Endothelial cell of umbilical vein (primary cell): Measurements from ENCODE around the gene RMRP. TPM values are rescaled to one million over a fixed set of nuclear protein-coding genes. Genes with fewer than 3 reads are reported as not detected.

Experiments
- BruUV-seq: library from RNA; stranded (reverse); fragments of 400-500 nt; replicated peaks from 2 replicates; lab custom pipeline; 2021; lab: Mats Ljungman, UMichigan
- CTCF ChIA-PET: fragments of 300-600, 350-600 bp; sonication (Branson Sonifier 250); formaldehyde crosslinking; loops from one replicate; lab custom pipeline; 2021; ENCODE audit warnings: antibody characterized with exemption, inconsistent platforms; lab: Charles Lee
- POLR2A ChIA-PET: fragments of 300-600, 350-600 bp; sonication (Branson Sonifier 250); formaldehyde crosslinking; loops from one replicate; lab custom pipeline; 2021; ENCODE audit warnings: antibody characterized with exemption, inconsistent platforms; lab: Charles Lee
- DNase-seq: peaks from one replicate; pipeline ENCODE4 v3.0.0-alpha.2; 2011; ENCODE audit warnings: low read depth, low spot score
- FAIRE-seq: peaks from 2 replicates; lab custom pipeline; 2011; peaks lifted over from hg19 to GRCh38; lab: Jason Lieb, UNC
- H2AFZ ChIP-seq: 2 replicates; pipeline ENCODE4 v1.6.0; 2012; ENCODE audit warnings: low read depth, low read length, control low read depth, inconsistent platforms
- H3K27ac ChIP-seq: 2 replicates; pipeline ENCODE4 v1.5.1; 2011; ENCODE audit warnings: low read depth, mild to moderate bottlenecking, control low read depth, low read length, moderate library complexity; ENCODE audit not compliant: insufficient read depth
- H3K27me3 ChIP-seq, 2 experiments: 2 replicates each; pipeline versions ENCODE4 v1.6.0 to v1.6.1; 2011; ENCODE audit warnings: low read length in 2 of 2, mixed read lengths in 1 of 2; ENCODE audit not compliant: control insufficient read depth in 2 of 2, insufficient read depth in 2 of 2
- H3K36me3 ChIP-seq, 2 experiments: 2 replicates in 1 of 2; 3 replicates in 1 of 2; pipeline ENCODE4 v1.5.1; 2011; ENCODE audit warnings: low read length in 2 of 2, mild to moderate bottlenecking in 1 of 2, moderate library complexity in 1 of 2; ENCODE audit not compliant: control insufficient read depth in 2 of 2, insufficient read depth in 2 of 2; ENCODE audit errors: extremely low read depth in 1 of 2
- H3K4me1 ChIP-seq: 3 replicates; pipeline ENCODE4 v1.5.1; 2011; ENCODE audit warnings: mild to moderate bottlenecking, low read length; ENCODE audit not compliant: control insufficient read depth, insufficient read depth; ENCODE audit errors: extremely low read depth
- H3K4me2 ChIP-seq: 2 replicates; pipeline ENCODE4 v1.6.1; 2011; ENCODE audit warnings: low read length, control low read depth, mixed read lengths; ENCODE audit not compliant: insufficient read depth
- H3K4me3 ChIP-seq, 3 experiments: fragments of 200-600 bp in 1 of 3; sonication (generic), shearing (Covaris generic) in 1 of 3; replicated peaks in 1 of 3; 2 replicates each; pipeline ENCODE4 v1.5.1; 2011 to 2016; ENCODE audit warnings: control low read depth in 3 of 3, low read length in 3 of 3, mild to moderate bottlenecking in 2 of 3, inconsistent platforms in 1 of 3, low read depth in 1 of 3, moderate library complexity in 1 of 3; ENCODE audit not compliant: insufficient read depth in 1 of 3
- H3K79me2 ChIP-seq: 2 replicates; pipeline ENCODE4 v1.6.0; 2012; ENCODE audit warnings: low read length, inconsistent platforms; ENCODE audit not compliant: control insufficient read depth, insufficient read depth
- H3K9ac ChIP-seq: replicated peaks from 2 replicates; pipeline ENCODE3; 2011; ENCODE audit warnings: low read length, control low read depth; ENCODE audit not compliant: insufficient read depth; ENCODE audit errors: extremely low read depth
- H3K9me1 ChIP-seq: replicated peaks from 3 replicates; pipeline ENCODE4 v1.6.0; 2011; ENCODE audit warnings: mild to moderate bottlenecking, low read length; ENCODE audit not compliant: control insufficient read depth, insufficient read depth; ENCODE audit errors: extremely low read depth
- H3K9me3 ChIP-seq: replicated peaks from 2 replicates; pipeline ENCODE4 v1.5.1; 2012; ENCODE audit warnings: low read length, inconsistent platforms; ENCODE audit not compliant: control insufficient read depth, insufficient read depth
- H4K20me1 ChIP-seq: replicated peaks from 2 replicates; pipeline ENCODE3; 2011; ENCODE audit warnings: mild to moderate bottlenecking, low read length; ENCODE audit not compliant: control insufficient read depth, insufficient read depth; ENCODE audit errors: extremely low read depth
- EZH2 ChIP-seq: IDR thresholded peaks from 2 replicates; pipeline ENCODE4 v1.6.1; 2012; ENCODE audit warnings: borderline replicate concordance, low read depth, mild to moderate bottlenecking, moderate library complexity, low read length, inconsistent platforms; ENCODE audit not compliant: severe bottlenecking
- FOS ChIP-seq: IDR thresholded peaks from 2 replicates; pipeline ENCODE4 v1.6.1; 2011; ENCODE audit warnings: mild to moderate bottlenecking, low read length, moderate library complexity, borderline replicate concordance; ENCODE audit not compliant: insufficient read depth
- GATA2 ChIP-seq: IDR thresholded peaks from 2 replicates; pipeline ENCODE4 v1.7.0; 2011; ENCODE audit warnings: low read depth, mild to moderate bottlenecking, moderate library complexity, mixed read lengths, low read length; ENCODE audit not compliant: insufficient read length, insufficient read depth
- JUN ChIP-seq: IDR thresholded peaks from 2 replicates; pipeline ENCODE4 v1.6.1; 2011; ENCODE audit warnings: borderline replicate concordance, low read depth; ENCODE audit not compliant: insufficient read length, insufficient read depth
- MAX ChIP-seq: IDR thresholded peaks from 2 replicates; pipeline ENCODE4 v1.6.1; 2011; ENCODE audit not compliant: insufficient read depth, insufficient read length
- MYC ChIP-seq: IDR thresholded peaks from one replicate; pipeline ENCODE4 v1.6.1; 2011; ENCODE audit warnings: mild to moderate bottlenecking, low read depth, low read length
- POLR2A ChIP-seq: IDR thresholded peaks from 2 replicates; pipeline ENCODE4 v1.6.1; 2012; ENCODE audit warnings: low read depth, mild to moderate bottlenecking, control low read depth, low read length
- POLR2AphosphoS5 ChIP-seq: IDR thresholded peaks from 2 replicates; pipeline ENCODE4 v1.6.1; 2012; ENCODE audit warnings: low read depth, mild to moderate bottlenecking, control low read depth, low read length, moderate library complexity; ENCODE audit not compliant: insufficient read depth
- dilution Hi-C: fragments of 300-500 bp; cut with MboI; formaldehyde crosslinking; loops from one replicate; pipeline ENCODE4 v1.15.0; 2019; ENCODE audit warnings: low sequenced_read_pairs; ENCODE audit not compliant: extremely low pct_ligation_motif_present
- intact Hi-C: fragments of 100-400 bp; cut with micrococcal nuclease; formaldehyde crosslinking; loops from one replicate; pipeline ENCODE4 v1.10.0; 2022
- polyA plus RNA-seq, 4 experiments: library from polyadenylated mRNA; depleted of rRNA in 3 of 4; stranded (reverse) in 3 of 4; unstranded in 1 of 4; fragments of >200 nt; gene quantifications; 2 replicates each; pipeline versions ENCODE4 v1.2.1 to v1.2.3, GENCODE V29; 2011 to 2012; ENCODE audit warnings: missing spikeins in 1 of 4
- total RNA-seq: library from RNA; stranded (reverse); gene quantifications from 2 replicates; pipeline ENCODE4 v1.2.3, GENCODE V29; 2021
- TF ChIP-seq, protein P1 (sequence below), 2 donors: IDR thresholded peaks; 1 replicate in 1 of 2; 2 replicates in 1 of 2; pipeline ENCODE4 v1.5.1; 2011; ENCODE audit warnings: low read length in 2 of 2, mild to moderate bottlenecking in 2 of 2, moderate library complexity in 2 of 2, control low read depth in 1 of 2, inconsistent platforms in 1 of 2, low read depth in 1 of 2; ENCODE audit not compliant: insufficient read depth in 1 of 2; ENCODE audit errors: extremely low read depth in 1 of 2

Gene RMRP
- total and polyA plus RNA-seq, 2 donors (not counting 3 experiments of a cell fraction or from before 2014, with no cell fraction given): 19,118 TPM; not detected in 1

DNA sequence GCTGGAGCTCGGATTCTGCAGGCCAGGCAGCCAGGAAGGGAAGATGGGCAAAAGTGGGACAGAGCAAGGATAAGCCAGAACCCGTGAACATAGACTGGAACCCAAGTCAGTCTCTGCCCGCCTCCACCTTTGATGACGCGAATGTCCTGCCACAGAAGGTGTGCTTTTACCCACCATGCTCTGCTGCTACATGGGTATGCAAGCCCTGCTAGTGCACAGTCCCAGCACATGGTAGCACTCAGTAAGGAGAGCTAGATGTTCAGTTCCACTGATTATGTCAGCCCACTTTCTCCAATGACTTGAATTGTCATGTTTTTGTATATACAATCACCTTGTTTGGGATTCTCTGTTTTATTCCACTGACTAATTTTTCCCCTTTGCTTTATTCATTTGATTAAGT is 28.2 kb downstream of the RMRP start:
- BruUV-seq: no TSS peak

GRCh38 chr9:35628389-35628991 is 29.3 kb downstream of the RMRP start:
- Histone ChIP-seq H3K27me3 (peaks cover 0 to 5% of the 10 kb centered on the region in 2 experiments), H3K9me1 (no peaks in the 10 kb centered on the region), H3K4me1 (no peaks in the 10 kb centered on the region), H2AFZ (no peak overlapping the region), H3K36me3 (no peaks in the 10 kb centered on the region), H3K9me3 (no peaks in the 10 kb centered on the region), H3K4me3 (no peak overlapping the region), H4K20me1 (no peaks in the 10 kb centered on the region), H3K79me2 (no peaks in the 10 kb centered on the region), H3K27ac (no peak overlapping the region), H3K4me2 (no peak overlapping the region), H3K9ac (no peak overlapping the region)
- no peak for FAIRE-seq
- POLR2A ChIA-PET: no interaction called here
- BruUV-seq: no TSS peak
- DNase-seq: no peak
- CTCF ChIA-PET: interaction anchor here (0.6 to 4.4 kb wide), 9 partner anchors 9 to 76 kb away, joined by 3 to 36 read pairs (median 4); partner anchors contain the start of gene CD72
- TF ChIP-seq MYC (no peak), MAX (no peak), POLR2A (no peak), FOS (no peak), POLR2AphosphoS5 (no peak), JUN (no peak), EZH2 (no peak), GATA2 (no peak)
- TF ChIP-seq, protein P1, sequence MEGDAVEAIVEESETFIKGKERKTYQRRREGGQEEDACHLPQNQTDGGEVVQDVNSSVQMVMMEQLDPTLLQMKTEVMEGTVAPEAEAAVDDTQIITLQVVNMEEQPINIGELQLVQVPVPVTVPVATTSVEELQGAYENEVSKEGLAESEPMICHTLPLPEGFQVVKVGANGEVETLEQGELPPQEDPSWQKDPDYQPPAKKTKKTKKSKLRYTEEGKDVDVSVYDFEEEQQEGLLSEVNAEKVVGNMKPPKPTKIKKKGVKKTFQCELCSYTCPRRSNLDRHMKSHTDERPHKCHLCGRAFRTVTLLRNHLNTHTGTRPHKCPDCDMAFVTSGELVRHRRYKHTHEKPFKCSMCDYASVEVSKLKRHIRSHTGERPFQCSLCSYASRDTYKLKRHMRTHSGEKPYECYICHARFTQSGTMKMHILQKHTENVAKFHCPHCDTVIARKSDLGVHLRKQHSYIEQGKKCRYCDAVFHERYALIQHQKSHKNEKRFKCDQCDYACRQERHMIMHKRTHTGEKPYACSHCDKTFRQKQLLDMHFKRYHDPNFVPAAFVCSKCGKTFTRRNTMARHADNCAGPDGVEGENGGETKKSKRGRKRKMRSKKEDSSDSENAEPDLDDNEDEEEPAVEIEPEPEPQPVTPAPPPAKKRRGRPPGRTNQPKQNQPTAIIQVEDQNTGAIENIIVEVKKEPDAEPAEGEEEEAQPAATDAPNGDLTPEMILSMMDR (IDR thresholded peaks at IDR 0.05; ENCODE audit: extremely low read depth in 1 of 2, insufficient read depth in 1 of 2, low read depth in 1 of 2, low read length in 2 of 2): no peak
- intact Hi-C loops (no loop called here), dilution Hi-C loops (no loop called here)

More for the DNA sequence above, 28.2 kb downstream of the RMRP start:
- DNase-seq: no peak
- Histone ChIP-seq H3K9me1 (no peaks in the 10 kb centered on the region), H3K79me2 (no peaks in the 10 kb centered on the region), H2AFZ (no peak overlapping the region), H4K20me1 (no peaks in the 10 kb centered on the region), H3K27ac (no peak overlapping the region), H3K9me3 (no peaks in the 10 kb centered on the region), H3K4me2 (no peak overlapping the region), H3K36me3 (no peaks in the 10 kb centered on the region), H3K4me1 (no peaks in the 10 kb centered on the region), H3K4me3 (no peak overlapping the region), H3K27me3 (peaks cover 0 to 5% of the 10 kb centered on the region in 2 experiments), H3K9ac (no peak overlapping the region)
- dilution Hi-C loops: no loop called here
- CTCF ChIA-PET: interaction anchor here (1.5 to 4.4 kb wide), 4 partner anchors 11 to 26 kb away, joined by 3 to 36 read pairs (median 5); no protein-coding TSS in a partner anchor
- POLR2A ChIA-PET: no interaction called here
- no peak for FAIRE-seq
- intact Hi-C loops: no loop called here
- TF ChIP-seq MAX: no peak
